A549 (cell line): ENCODE data around the gene TRIOBP. TPM values are rescaled to one million over a fixed set of nuclear protein-coding genes. Genes with fewer than 3 reads are reported as not detected.

Source experiments
- ATAC-seq, 2 experiments: fragments of 200-7000 bp in 1 of 2; fragments of >200 bp in 1 of 2; cut with Nextera tagmentation in 1 of 2; cut with Tn5 transposase in 1 of 2; 3 replicates each; pipeline versions ENCODE4 v1.8.0 to v1.9.1; 2018 to 2020; ENCODE audit warnings: mild to moderate bottlenecking in 1 of 2, moderate library complexity in 1 of 2
- CTCF ChIA-PET: fragments of 300-600 bp; sonication (Branson Sonifier 250); formaldehyde crosslinking; extraction: SDS; loops from one replicate; lab custom pipeline; 2021; ENCODE audit warnings: antibody characterized with exemption, inconsistent platforms; lab: Yijun Ruan, JAX
- POLR2A ChIA-PET: fragments of 350-600 bp; formaldehyde crosslinking; extraction: SDS; loops from one replicate; lab custom pipeline; 2021; ENCODE audit warnings: antibody characterized with exemption, inconsistent platforms; lab: Yijun Ruan, JAX
- DNase-seq, 2 experiments: peaks; one replicate each; pipeline versions ENCODE4 v3.0.0 to v3.0.0-alpha.2; 2011 to 2016; ENCODE audit warnings: low read depth in 1 of 2, low spot score in 1 of 2
- FAIRE-seq: peaks from 2 replicates; lab custom pipeline; 2011; peaks lifted over from hg19 to GRCh38; lab: Jason Lieb, UNC
- H3K27ac ChIP-seq, 2 experiments: fragments of >200 bp; sonication (Bioruptor Twin); formaldehyde crosslinking; 3 replicates each; pipeline ENCODE4 v1.5.1; 2016 to 2017
- H3K4me1 ChIP-seq: fragments of >200 bp; sonication (Bioruptor Twin); formaldehyde crosslinking; 3 replicates; pipeline ENCODE4 v1.6.1; 2016
- H3K4me2 ChIP-seq: fragments of >200 bp; sonication (Bioruptor Twin); formaldehyde crosslinking; 3 replicates; pipeline ENCODE4 v1.6.1; 2016
- H3K4me3 ChIP-seq: fragments of >200 bp; sonication (Bioruptor Twin); formaldehyde crosslinking; 3 replicates; pipeline ENCODE4 v1.5.1; 2016
- H3K9me3 ChIP-seq: fragments of >200 bp; sonication (Bioruptor Twin); formaldehyde crosslinking; 3 replicates; pipeline ENCODE4 v1.6.1; 2016
- CBX8 ChIP-seq: fragments of 200-600 bp; sonication (generic); IDR thresholded peaks from 2 replicates; pipeline ENCODE4 v1.6.1; 2016
- CEBPB ChIP-seq, 2 experiments: fragments of >200 bp in 1 of 2; sonication (Bioruptor Twin) in 1 of 2; formaldehyde crosslinking in 1 of 2; IDR thresholded peaks; 2 replicates each; pipeline ENCODE4 v1.6.1; 2012 to 2016
- CHD2 ChIP-seq: fragments of 150-350 bp; IDR thresholded peaks from 2 replicates; pipeline ENCODE4 v1.6.1; 2014; ENCODE audit warnings: low read length; ENCODE audit not compliant: partially characterized antibody
- CHD4 ChIP-seq: fragments of 200-600 bp; sonication (generic); IDR thresholded peaks from 2 replicates; pipeline ENCODE4 v1.6.1; 2016; ENCODE audit warnings: antibody characterized with exemption, mild to moderate bottlenecking, borderline replicate concordance
- ESRRA ChIP-seq: fragments of 150-350 bp; IDR thresholded peaks from 2 replicates; pipeline ENCODE4 v1.6.1; 2014; ENCODE audit warnings: mild to moderate bottlenecking, low read length, borderline replicate concordance
- KDM1A ChIP-seq: fragments of 200-600 bp; sonication (generic); IDR thresholded peaks from 2 replicates; pipeline ENCODE4 v1.6.1; 2016; ENCODE audit warnings: low read depth, mild to moderate bottlenecking
- MAFK ChIP-seq: fragments of 450-650 bp; IDR thresholded peaks from 2 replicates; pipeline ENCODE4 v1.6.1; 2014; ENCODE audit not compliant: partially characterized antibody
- NPAS2 ChIP-seq: fragments of 250-450 bp; sonication (Bioruptor Pico); IDR thresholded peaks from 2 replicates; pipeline ENCODE4 v1.8.0; 2022; ENCODE audit warnings: mild to moderate bottlenecking, moderate library complexity, borderline replicate concordance
- POLR2A ChIP-seq: IDR thresholded peaks from 2 replicates; pipeline ENCODE4 v1.6.1; 2012; ENCODE audit warnings: mild to moderate bottlenecking, low read length
- RARB ChIP-seq: fragments of 250-450 bp; sonication (Bioruptor Pico); IDR thresholded peaks from 2 replicates; pipeline ENCODE4 v1.8.0; 2021; ENCODE audit warnings: mild to moderate bottlenecking, moderate library complexity
- RCOR1 ChIP-seq: fragments of 150-350 bp; IDR thresholded peaks from 2 replicates; pipeline ENCODE4 v1.6.1; 2014; ENCODE audit warnings: antibody characterized with exemption, low read length, low read depth
- SREBF2 ChIP-seq: fragments of 450-650 bp; IDR thresholded peaks from 2 replicates; pipeline ENCODE4 v1.6.1; 2014; ENCODE audit warnings: mild to moderate bottlenecking, moderate library complexity
- TFCP2L1 ChIP-seq: fragments of 250-450 bp; sonication (Bioruptor Pico); IDR thresholded peaks from 2 replicates; pipeline ENCODE4 v1.5.0; 2021; ENCODE audit warnings: mild to moderate bottlenecking
- WGBS: methylation state at CpG from one replicate; pipeline ENCODE4 v1.1.6; 2017; ENCODE audit errors: missing lambda C conversion rate; 5-methylcytosine and 5-hydroxymethylcytosine counted together
- polyA plus RNA-seq, 4 experiments: library from polyadenylated mRNA; depleted of rRNA in 3 of 4; stranded (reverse); fragments of >200 nt; fragmentation: RNase III in 1 of 4; extraction: RNeasy Plus Mini Kit Qiagen cat#74134 plus additional on column Dnase treatment in 1 of 4; gene quantifications; 2 replicates in 3 of 4; 3 replicates in 1 of 4; pipeline ENCODE4 v1.2.3, GENCODE V29; 2011 to 2017
- TF ChIP-seq, protein P1 (sequence below): fragments of 250-450 bp; sonication (Bioruptor Pico); IDR thresholded peaks from 2 replicates; pipeline ENCODE4 v1.5.0; 2020; ENCODE audit warnings: low read depth, mild to moderate bottlenecking, moderate library complexity
- TF ChIP-seq, protein P2 (sequence below): fragments of 150-350 bp; IDR thresholded peaks from 2 replicates; pipeline ENCODE4 v1.6.1; 2014; ENCODE audit warnings: low read depth, mild to moderate bottlenecking, low read length
- TF ChIP-seq, protein P3 (sequence below): fragments of 200-600 bp; sonication (generic); IDR thresholded peaks from 2 replicates; pipeline ENCODE4 v1.6.1; 2016; ENCODE audit warnings: antibody characterized with exemption, mild to moderate bottlenecking, moderate library complexity

TRIOBP gene
- polyA plus RNA-seq, 2 of the 4 experiments (the other 2 are of a cell fraction) = 15.7 to 26.0 TPM

DNA sequence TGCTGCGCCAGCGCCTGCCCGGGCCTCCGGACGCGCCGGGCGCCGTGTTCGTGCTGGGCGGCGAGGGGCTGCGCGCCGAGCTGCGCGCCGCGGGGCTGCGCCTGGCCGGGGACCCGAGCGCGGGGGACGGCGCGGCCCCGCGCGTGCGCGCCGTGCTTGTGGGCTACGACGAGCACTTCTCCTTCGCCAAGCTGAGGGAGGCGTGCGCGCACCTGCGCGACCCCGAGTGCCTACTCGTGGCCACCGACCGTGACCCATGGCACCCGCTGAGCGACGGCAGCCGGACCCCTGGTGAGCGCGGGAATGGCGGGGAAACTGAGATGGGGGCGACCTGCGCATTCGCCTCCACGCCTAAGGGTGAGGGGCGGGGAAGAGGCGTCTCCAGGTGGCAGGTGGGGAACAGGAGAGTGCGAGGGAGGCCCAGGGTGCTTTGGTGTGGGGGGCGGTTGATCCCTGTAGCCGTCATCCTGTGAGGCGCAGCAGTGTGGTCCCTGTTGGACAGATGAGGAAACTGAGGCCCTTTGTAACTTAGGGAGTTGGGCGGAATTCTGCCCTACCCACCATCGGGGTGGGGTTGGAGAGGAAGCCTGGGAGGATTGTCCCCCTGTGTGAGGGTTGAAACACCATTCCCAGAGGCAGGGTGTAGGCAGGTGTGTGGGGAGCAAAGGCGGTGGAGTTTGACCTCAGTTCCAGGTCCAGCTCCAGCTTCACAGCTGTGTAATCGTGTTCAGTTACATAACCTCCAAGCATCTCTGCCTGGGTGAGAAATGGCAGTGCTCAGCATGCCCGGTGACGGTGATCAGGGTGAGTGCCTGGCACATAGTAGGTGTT, 37.6 kb upstream of the TRIOBP start:
- peak overlapping the region; percentile 77 to 92 for H3K27ac ChIP-seq
- H3K4me2 ChIP-seq = peak overlapping the region; percentile 98
- peaks cover 15% of the 10 kb centered on the region for H3K4me1 ChIP-seq
- ChIA-PET CTCF (interaction anchor here (0.7 to 8.3 kb wide), 11 partner anchors 10 to 158 kb away, joined by 3 to 67 read pairs (median 4); partner anchors contain the start of genes GGA1, LGALS1 and SH3BP1), POLR2A (interaction anchor here (0.7 to 2.6 kb wide), 9 partner anchors 16 to 597 kb away, joined by 3 to 31 read pairs (median 5); partner anchors contain the start of genes LGALS1 and NOL12)
- WGBS = 22% methylated on average over 13 of the region's 68 CpGs
- H3K9me3 ChIP-seq = no peaks in the 10 kb centered on the region
- H3K4me3 ChIP-seq = peak overlapping the region; percentile 82
- TF ChIP-seq TFCP2L1 (no peak), CHD4 (no peak), POLR2A (no peak), RARB (CRISPR knock-in tag) (no peak), RCOR1 (no peak), NPAS2 (CRISPR knock-in tag) (no peak), MAFK (no peak), ESRRA (no peak), CHD2 (no peak), SREBF2 (no peak), CBX8 (no peak)
- TF ChIP-seq, protein P1, sequence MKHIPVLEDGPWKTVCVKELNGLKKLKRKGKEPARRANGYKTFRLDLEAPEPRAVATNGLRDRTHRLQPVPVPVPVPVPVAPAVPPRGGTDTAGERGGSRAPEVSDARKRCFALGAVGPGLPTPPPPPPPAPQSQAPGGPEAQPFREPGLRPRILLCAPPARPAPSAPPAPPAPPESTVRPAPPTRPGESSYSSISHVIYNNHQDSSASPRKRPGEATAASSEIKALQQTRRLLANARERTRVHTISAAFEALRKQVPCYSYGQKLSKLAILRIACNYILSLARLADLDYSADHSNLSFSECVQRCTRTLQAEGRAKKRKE (CRISPR knock-in tag) = no peak
- TF ChIP-seq, protein P2, sequence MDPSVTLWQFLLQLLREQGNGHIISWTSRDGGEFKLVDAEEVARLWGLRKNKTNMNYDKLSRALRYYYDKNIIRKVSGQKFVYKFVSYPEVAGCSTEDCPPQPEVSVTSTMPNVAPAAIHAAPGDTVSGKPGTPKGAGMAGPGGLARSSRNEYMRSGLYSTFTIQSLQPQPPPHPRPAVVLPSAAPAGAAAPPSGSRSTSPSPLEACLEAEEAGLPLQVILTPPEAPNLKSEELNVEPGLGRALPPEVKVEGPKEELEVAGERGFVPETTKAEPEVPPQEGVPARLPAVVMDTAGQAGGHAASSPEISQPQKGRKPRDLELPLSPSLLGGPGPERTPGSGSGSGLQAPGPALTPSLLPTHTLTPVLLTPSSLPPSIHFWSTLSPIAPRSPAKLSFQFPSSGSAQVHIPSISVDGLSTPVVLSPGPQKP = no peak
- TF ChIP-seq, protein P3, sequence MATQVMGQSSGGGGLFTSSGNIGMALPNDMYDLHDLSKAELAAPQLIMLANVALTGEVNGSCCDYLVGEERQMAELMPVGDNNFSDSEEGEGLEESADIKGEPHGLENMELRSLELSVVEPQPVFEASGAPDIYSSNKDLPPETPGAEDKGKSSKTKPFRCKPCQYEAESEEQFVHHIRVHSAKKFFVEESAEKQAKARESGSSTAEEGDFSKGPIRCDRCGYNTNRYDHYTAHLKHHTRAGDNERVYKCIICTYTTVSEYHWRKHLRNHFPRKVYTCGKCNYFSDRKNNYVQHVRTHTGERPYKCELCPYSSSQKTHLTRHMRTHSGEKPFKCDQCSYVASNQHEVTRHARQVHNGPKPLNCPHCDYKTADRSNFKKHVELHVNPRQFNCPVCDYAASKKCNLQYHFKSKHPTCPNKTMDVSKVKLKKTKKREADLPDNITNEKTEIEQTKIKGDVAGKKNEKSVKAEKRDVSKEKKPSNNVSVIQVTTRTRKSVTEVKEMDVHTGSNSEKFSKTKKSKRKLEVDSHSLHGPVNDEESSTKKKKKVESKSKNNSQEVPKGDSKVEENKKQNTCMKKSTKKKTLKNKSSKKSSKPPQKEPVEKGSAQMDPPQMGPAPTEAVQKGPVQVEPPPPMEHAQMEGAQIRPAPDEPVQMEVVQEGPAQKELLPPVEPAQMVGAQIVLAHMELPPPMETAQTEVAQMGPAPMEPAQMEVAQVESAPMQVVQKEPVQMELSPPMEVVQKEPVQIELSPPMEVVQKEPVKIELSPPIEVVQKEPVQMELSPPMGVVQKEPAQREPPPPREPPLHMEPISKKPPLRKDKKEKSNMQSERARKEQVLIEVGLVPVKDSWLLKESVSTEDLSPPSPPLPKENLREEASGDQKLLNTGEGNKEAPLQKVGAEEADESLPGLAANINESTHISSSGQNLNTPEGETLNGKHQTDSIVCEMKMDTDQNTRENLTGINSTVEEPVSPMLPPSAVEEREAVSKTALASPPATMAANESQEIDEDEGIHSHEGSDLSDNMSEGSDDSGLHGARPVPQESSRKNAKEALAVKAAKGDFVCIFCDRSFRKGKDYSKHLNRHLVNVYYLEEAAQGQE = no peak
- TF ChIP-seq, all 56 proteins: peak for 0
- ATAC-seq (peak in 1 of 2 experiments; percentile 36; a peak in 2 of 6 replicates), FAIRE-seq (no peak), DNase-seq (no peak)

DNA sequence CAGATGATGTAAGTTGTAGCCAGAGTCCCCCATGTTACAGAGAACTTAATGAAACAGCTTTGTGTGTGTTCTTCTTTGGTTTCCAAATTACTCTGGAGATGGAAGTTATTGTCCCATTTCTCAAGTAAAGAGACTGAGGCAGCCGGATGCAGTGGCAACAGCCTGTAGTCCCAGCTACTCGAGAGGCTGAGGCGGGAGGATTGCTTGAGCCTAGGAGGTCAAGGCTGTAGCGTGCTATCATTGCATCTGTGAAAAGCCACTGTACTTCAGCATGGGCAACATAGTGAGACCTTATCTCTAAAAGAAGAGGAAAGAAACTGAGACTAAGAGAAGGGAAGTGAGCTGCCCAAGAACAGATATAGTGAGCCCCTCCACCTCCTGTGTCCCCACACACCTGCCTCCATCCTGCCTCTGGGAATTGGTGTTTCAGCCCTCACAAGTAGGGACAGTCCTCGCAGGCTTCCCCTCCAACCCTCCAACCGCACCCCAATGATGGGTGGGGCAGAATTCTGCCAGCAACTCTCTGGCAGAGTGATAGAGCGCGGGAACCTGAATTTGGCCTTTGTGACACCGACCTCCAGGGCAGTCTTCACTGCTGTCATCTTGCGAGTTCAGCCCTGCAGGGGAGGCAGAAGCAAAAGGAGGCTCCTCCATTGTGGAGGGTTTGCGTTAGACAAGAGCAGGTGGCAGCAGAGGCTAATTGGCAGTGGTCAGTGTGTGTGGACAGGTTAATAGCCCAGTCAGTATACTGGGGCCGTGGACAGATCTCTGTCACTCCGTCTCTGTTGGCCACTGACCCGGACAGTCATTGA, 36.7 kb upstream of the TRIOBP start:
- TF ChIP-seq CEBPB (IDR thresholded peaks at IDR 0.05) = no peak
- TF ChIP-seq SREBF2 = no peak
- 0 out of 2 replicates have a peak, but pooled peaks have one; percentile 20 for TF ChIP-seq KDM1A
- TF ChIP-seq, all 56 proteins: peak for 1
- no peak for ATAC-seq
- Histone ChIP-seq H3K27ac (peak overlapping the region in 1 of 2 experiments; percentile 92; a peak in 3 of 6 replicates), H3K4me3 (peak overlapping the region; percentile 82), H3K4me1 (peaks cover 15% of the 10 kb centered on the region), H3K9me3 (no peaks in the 10 kb centered on the region), H3K4me2 (peak overlapping the region; percentile 98)
- ChIA-PET POLR2A (no interaction called here), CTCF (interaction anchor here (0.7 to 3.4 kb wide), 8 partner anchors 9 to 157 kb away, joined by 3 to 24 read pairs (median 3); partner anchors contain the start of gene LGALS1)
- 87% methylated on average over 13 of the region's 14 CpGs for WGBS
- no peak for FAIRE-seq
- no peak for DNase-seq
